Measurements from ENCODE around the gene GMPPB.

The GMPPB gene

DNA sequence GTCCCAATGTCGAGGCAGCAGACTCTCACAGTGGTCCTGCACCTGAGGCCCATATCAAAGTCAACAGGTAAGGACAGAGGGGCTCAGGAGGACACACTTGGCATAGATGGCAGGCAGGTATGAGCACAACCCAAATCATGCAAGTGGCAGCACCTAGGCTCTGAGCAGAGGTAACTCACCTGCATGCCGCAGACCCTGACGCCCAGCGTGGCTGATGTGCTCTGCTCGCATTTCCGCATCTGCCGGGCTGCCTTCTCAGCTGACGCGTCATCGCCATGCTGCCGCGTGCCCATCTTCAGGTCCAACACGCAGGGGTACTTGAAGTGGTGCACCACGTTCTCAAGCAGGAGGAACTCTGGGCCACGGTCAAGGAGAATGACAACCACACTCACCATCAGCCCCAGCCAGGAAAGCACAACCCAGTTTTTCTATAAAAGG is 4.2 kb upstream of the GMPPB start:
- DNase-seq: no peak

DNA sequence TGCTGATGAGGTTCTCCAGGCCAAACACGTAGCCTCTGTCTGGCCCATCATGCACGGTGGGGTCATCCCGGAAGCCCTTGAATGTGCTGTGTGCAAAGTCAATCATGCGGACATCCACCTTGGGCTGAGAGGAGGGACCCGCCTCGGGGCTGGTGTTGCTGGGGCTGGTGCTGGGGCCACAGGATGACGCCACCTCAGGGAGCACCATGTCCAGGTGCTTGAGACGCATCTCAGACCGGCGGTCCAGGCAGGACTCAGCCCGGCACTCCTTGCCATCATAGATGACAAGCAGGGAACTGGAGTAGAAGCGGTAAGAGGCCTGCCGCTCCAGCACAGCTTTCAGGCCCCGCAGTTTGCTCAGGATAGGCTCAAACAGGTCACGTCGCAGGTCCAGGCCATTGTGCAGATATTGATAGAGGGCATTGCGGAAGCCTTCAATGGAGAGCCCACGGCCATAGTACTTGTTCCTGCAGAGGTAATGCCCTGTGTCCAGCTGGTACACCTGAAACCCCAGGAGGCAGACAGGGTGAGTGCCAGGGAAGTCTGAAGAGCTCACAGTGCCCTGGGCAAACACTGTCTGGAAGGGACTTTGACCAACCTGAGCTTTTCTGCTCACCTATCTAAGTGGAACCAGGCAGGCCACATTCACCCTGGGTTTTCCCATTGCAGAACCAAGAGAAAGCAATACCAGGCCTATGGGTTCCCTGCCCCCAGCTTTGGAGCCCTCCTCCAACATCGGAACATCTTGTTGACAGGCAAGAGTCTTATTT is 3.6 kb upstream of the GMPPB start:
- no peak for DNase-seq

DNA sequence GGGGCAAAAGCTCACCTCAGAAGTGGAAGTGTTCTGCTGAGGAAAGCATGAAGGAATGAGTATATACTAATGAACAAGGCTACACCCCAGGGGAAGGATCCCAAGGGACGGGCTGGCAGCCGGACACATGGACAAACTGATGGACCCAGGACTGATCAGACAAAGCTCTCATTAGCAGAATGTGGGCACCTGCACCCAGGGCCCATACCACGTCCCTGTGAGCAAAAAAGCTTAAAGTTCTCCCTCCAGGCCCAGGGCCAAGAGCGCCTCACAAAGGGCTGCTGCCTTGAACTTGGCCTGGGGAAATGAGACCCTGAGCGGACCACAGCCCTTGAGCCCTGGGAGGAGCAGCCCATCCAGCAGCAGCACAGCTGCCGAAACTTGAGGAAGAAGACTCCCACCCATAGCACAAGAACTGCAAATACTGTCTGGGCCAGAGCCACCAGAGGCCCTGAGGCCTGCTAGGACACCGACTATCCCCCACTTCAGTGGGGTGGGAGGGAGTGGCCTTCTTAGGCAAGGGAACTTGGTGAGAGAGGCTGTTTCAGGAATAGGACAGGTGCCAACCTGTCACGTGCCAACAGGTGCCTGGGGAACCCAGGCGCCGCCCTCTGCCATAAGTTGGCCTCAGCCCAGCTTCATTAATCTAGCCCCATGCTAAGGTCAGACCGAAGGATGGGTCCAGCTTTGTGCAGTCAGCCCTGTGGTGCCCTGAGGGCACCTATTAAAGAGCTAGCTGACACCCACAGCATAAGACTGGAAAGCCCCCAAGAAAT is 2.3 kb upstream of the GMPPB start:
- no peak for DNase-seq

DNA sequence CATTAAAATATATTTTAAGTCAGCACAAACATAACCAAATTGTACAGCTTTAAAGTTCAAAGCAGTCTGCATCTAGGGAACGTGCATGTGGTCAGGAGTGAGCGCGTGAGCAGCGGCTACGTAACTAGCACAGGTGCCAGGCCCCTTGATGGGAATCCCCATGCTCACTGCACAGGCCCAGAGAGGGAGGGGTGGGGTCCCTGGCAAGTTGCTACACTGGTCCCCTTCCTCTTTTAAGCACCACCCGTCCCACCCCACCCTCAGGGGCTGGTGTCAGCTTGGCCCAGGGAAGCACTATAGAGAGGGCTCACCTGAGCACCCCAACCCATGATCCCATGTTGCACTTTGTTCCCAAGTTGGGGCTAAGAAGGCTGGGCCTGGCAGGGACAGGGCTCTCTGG is 835 bp upstream of the GMPPB start:
- no peak for DNase-seq

DNA sequence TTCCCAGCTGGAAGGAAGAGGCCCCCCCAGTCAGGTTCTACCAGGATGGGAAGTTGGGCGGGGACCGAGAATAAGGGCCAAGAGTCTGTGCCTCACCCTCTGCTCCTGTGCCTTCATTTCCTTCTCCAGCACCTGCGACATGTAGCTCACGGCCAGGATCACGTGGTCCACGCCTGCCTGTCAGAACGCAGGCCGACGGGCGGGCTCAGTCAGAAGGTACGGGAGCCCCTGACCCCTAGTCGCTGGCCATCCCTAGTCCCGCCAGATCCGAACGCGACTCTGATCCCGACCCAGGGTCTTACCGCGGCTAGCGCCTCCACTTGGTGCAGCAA is 489 bp downstream of the GMPPB start:
- DNase-seq: peak; percentile 47

DNA sequence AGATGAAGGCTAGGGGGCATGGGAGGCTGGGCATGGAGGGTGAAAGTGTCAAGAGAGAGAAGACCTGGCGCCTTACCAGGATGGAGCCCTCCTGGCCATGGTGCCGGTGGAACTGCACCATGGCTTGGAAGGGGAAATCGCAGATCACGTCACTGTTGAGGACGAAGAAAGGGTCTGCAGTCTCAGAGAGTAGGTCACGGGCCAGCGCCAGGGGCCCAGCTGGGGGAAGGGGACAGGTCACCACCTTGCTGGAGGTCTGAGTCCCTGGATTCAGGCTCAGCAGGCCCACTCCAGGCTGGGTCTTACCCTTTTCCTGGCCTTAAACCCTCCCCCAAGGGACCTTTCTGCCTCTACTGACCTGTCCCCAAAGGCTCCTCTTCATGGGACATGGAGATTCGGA is 855 bp downstream of the GMPPB start:
- no peak for DNase-seq

DNA sequence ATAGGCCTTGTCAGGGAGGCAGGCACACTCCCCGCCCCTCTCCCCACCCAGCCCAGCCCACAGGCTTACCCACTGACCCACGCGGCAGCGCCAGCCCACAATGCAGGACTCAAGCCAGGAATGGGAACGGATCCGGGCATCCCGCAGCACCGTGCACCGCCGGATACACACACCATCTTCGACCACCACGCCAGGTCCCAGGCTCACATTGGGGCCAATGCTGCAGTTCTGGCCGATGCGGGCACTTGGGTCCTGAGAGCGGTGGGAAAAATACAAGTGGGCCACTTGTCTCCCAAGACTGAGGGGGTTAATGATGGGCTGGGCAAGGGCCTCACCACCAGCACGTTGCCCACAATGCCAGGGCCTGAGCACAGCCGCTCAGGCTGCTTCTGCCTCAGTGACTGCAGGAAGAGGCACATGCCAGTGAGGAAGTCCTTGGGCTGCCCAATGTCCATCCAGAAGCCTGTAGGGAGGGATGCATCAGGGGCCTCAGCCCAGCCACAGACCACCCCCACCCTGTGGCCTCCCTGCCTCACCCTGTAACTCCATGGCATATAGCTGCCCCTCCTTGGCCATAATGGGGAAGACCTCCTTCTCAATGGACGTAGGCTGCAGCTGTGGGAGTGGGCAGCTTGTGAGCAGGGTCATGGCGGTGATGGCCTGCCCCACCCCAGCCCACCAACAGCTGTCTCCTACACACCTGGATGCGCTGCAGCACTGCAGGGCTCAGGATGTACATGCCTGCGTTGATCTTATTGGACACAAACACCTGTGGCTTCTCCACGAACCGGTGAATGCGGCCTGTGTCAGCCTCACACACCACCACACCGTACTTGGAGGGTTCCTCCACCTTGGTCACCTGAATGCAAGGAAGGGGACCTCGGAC is 1.6 kb downstream of the GMPPB start:
- no peak for DNase-seq

DNA sequence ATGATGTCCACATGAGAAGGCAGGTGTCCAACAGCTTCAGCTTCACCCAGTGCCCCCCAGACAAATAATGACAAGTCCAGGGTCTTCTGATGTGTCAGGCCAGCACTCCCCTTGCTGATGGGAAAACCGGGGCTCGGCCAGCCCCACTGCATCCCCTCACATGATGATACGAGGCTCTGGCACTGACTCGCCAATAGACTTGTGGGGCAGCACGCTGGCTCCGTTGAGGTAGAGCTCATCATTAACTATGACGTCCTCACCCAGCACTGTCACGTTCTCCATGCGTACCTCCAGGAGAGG is 2.2 kb downstream of the GMPPB start:
- no peak for DNase-seq

DNA sequence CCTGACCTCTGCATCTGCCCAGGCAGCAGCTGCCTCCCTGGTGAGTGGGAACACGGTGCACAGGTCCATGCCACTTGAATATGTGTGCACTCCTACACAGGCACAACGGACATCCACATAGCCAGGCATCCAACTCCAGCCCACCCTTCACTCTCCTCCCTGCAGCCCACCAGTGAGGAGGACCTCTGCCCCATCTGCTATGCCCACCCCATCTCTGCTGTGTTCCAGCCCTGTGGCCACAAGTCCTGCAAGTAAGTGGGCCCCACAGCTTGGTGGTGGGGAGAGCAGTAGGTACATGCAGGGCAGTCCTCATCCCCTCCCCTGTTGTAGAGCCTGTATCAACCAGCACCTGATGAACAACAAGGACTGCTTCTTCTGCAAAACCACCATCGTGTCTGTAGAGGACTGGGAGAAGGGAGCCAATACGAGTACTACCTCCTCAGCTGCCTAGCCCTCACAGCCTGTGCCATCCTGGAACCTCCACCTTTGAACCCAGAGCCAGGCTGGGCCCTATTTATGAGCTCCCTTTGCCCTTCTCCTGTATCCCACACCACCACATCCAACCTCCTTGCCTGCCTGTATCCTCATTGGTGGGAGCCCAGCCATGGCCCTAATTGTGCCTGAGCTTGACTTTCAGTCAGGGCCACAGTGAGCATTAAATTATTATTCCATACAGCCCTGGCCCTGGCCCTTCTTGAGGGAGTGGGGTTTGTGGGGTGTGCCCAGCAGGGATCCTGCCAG is 2.7 kb downstream of the GMPPB start:
- DNase-seq: no peak

DNA sequence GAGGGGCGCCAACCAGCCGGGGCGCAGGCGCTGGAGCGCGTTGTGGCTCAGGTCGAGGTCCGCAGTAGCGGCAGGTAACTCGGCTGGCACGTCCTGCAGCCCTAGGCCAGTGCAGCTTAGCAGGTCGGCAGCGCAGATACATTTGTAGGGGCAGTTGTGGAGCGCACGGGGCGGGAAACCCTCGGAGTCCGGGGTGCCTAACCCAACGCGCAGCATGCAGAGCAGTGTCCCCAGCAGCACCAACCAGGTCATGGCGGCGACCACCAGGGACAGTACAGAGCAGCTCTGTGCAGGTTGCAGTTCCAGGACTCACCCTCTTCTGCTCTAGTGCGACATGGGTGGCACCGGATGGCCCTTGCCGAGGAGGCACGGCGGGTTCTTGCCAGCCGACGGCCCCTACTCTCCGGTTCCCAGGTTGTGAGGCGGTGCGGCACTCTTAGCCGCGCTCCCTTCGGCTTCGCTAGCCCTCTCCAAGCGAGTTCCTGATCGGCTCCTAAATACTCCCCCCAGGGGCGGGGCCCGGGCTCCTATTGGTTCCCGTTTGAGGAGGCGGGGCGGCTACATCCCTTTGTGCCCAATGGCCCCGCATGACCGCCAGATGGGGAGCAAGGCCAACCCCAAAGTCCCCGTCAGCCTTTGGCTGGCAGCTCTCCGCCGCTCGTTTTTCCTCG is 4.4 kb downstream of the GMPPB start, which contains the start of gene AMIGO3:
TSS of gene AMIGO3 (minus strand) at position 471 of the 671 bp plus-strand sequence. CDS start at position 252, 219 bp downstream.
- DNase-seq: peak; percentile 95

DNA sequence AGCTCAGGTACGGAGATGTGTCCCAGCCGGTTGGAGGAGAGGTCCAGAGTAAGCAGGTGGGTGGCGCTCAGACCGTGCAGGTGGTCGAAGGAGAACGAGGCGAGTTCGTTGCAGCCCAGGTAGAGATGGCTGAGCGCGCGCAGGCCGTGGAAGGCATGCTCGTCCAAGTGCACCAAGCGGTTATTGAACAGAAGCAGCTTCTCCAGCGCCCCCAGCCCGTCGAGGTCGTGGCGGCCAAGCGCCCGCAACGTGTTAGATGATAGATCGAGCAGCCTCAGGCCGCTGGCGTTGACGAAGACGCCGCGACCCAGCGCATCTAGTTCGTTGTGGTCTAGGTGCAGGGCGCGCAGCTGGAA is 4.9 kb downstream of the GMPPB start:
- no peak for DNase-seq

DNA sequence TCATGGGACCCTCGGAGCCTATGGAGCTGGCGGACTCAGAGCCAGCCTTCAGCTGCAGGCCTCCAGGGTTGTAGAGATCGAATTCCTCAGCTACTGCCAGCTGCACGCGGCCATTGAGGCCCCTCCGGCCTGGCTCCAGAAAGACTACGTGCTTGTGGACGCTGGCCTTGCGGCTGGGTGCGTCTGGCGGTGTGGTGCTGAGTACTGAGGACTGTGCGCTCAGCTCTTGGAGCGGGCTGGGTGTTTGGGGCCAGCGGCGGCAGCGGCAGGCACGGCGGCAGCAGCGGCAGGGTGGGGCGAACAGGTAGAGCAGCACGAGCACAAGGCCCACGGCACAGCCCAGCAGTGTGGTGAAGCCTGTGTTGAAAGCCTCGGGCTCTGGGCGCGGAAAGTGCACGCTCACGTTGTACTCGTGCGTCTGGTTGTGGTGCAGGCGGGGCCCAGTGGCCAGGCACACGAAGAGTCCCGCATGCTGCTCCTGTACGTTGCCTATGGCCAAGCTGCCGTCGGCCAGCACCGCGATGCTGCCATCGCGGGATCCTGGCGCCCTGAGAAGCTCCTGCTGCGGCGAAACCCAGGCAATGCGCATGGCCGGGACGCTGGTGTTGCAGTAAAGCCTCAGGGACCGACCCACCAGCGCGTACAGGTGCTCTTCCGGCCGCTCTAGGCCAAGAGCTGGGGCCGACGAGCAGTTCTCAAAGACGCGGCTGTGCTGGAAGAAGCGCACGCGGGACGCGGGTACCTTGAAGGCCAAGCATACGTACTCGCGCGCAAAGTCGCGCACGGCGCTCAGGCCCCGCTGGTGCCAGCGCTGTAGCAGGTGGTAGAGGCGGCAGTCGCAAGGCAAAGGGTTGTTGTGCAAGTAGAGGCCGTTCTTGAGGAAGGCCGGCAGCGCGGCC is 5.5 kb downstream of the GMPPB start:
- no peak for DNase-seq

DNA sequence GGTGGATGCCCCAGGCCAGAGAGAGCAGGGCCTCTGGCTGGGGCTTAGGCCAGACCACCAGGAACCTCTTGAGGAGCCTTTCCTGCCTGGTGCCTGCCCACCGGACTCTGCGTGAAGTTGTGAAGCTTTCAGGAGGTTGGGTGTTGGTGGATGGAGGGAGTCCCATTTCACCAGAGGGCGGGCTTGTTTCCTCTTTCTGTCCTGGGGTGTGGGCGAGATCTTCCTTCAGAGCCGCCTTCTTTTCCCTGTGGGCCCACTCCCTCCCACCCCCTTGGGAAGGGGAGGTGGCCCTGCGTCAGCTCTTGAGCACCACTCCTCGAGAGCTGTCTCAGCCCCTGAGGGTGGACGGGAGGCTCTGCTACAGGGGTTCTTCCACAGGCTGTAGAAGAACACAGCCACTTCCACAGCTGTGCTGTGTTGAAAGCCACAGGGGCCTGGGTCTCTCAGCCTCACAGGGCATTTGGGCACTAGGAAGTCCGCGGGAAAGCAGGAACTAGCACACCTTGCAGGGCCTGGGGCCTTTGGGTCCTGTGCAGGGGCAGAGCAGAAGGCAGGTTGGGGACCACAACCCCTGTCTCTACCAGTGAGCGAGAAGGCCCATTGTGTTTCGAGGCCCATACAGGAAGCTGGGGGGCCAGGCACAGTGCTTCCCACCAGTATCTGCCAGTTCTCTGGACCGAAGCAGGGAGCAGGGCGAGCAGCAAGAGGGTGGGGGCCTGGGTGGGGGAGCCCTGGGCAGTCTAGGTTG is 6.4 kb downstream of the GMPPB start:
- no peak for DNase-seq

DNA sequence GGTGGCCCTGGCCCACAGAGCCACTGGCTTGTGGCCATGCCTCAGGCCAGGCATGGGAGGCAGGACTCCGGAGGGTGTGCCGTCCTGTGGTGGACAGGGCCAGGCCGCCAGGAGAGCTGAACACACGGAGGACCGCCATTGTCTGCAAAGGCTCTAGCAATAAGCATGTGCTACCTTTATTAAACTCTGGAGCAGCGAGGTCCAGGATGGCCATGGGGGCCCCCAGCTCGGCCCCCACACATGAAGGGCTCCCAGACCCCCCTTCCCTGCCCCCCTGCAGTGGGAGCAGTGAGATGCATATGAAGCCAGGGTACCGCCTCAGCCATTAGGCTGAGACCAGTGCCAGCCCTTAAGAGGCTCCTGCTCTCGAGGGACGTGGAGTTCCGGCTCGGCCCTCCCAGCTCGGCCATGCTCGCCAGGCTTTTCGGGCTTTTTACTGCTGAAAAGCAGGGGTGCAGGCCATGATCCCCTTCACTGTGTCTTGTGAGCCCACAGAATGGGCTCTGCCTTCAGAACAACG is 7.0 kb downstream of the GMPPB start:
- no peak for DNase-seq

DNA sequence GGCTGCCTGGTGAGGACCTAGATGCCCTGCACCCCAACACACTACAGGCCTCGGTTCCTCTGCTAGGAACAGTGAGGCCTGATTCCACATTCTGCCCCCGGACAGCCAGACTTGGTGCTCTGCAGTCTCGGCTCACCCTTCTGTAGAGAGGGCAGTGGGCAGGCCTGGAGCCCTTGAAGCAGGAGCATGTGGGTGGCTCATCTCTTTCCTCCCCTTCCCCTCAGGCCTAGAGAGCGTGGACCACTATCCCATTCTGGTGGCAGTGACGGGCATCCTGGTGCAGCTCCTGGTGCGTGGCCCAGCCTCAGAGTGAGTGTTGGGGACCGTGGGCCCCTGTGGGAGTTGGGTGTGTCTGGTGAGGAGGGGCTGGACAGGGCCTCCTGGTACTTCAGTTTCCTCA is 7.6 kb downstream of the GMPPB start:
- DNase-seq: no peak

DNA sequence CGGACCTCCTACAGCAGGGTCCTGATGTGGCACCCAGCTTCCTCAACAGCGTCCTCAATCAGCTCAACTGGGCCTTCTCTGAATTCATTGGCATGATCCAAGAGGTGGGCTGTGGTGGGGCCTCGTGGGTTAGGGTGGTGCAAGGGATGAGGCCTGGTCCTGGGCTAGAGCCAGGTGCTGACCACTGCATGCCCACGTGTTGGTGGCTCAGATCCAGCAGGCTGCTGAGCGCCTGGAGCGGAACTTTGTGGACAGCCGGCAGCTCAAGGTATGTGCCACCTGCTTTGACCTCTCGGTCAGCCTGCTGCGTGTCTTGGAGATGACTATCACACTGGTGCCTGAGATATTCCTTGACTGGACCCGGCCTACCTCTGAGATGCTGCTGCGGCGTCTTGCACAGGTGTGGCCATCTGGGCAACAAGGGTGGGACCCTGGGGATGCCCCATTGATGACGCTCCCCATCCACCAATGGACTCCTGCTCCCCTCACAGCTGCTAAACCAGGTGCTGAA is 8.1 kb downstream of the GMPPB start:
- DNase-seq: no peak

DNA sequence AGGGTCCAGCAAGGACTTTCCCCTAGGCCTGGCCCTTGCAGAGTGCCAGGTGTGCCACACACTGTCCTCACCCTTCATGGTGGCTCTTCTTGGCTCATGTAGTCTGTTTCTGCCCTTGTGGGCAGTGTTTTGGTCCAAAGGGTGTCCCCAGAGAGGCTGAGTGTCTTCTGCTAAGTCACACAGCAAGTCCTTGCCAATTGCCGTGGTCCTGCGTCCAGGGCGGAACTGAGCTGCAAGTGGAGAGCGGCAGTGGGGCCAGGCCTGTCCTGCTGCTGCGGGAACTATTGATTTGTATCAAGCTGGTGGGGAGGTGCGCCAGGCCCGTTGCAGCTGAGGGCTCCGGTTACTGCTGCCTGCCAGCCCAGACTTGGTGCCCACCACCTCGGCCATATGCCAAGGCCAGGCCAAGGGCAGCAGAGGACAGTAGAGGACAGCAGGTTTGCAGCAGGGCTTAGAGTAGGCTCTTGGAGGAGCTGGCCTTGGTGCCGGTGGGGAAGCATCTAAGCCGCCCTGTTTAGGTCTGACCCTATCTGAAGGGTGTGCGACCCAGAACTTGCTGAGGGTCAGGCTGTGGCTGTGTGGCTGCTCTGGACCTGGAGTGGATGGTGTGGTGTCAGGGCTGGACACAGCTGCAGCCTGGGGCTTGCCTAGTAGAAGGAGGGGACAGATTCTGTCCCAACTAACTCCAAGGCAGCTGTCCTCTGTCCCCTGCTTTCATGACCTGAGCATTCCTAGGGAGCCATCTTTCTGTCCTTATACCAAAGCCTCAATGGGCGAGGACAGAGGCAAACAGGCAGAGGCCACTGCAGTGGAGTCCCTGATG is 8.8 kb downstream of the GMPPB start:
- no peak for DNase-seq

DNA sequence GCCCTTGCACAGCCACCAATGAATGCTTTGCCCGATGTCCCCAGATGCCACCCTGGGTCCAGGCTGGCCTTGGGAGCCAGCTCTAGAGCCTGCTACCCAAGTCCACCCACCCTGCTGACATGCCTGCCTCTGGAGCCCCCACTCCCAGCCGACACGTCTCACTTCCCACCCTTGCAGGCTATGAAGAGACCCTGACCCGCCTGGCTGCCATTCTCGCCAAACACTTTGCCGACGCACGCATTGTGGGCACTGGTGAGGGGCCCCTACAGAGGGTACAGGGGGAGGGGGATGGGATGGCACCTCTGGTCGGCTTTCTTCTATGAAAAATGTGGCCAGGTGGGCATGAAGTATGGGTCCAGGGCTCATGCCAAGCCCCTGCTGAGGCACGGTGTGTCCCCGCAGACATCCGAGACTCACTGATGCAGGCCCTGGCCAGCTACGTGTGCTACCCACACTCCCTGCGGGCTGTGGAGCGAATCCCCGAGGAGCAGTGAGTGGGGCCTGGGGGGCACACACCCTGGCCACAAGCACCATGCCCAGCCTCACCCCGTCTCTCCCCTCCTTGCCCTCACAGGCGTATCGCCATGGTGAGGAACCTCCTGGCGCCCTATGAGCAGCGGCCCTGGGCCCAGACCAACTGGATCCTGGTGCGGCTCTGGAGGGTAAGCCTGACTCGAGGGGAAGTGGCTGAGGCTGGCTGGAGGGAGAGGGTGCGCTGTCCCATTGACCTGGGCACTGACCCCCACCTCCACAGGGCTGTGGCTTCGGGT is 10.2 kb downstream of the GMPPB start:
- DNase-seq: no peak

Data from EL (cell line).